ENCODE measurements around the gene CACNA1C.

DNA sequence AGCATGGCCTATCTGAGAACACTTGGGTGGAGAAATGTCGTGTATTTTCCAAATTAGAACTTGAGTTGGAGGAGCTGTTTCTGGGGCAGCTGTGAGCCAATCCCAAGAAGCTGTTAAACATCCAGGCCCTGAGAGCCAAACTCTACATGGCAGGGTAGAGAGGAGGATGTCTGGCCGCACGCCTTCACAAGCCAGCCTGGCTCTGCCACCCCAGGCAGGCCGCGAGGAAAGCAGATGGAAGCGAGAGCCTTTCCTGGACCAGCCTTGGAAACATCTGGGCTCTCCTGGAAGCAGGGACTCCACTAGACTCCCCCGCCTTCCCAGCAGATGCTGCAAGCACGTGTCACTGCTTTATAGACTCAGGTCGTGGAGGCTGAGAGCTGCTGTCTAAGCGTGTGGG, 429.2 kb downstream of the CACNA1C start:
- TF ChIP-seq, protein P1, sequence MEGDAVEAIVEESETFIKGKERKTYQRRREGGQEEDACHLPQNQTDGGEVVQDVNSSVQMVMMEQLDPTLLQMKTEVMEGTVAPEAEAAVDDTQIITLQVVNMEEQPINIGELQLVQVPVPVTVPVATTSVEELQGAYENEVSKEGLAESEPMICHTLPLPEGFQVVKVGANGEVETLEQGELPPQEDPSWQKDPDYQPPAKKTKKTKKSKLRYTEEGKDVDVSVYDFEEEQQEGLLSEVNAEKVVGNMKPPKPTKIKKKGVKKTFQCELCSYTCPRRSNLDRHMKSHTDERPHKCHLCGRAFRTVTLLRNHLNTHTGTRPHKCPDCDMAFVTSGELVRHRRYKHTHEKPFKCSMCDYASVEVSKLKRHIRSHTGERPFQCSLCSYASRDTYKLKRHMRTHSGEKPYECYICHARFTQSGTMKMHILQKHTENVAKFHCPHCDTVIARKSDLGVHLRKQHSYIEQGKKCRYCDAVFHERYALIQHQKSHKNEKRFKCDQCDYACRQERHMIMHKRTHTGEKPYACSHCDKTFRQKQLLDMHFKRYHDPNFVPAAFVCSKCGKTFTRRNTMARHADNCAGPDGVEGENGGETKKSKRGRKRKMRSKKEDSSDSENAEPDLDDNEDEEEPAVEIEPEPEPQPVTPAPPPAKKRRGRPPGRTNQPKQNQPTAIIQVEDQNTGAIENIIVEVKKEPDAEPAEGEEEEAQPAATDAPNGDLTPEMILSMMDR (IDR thresholded peaks at IDR 0.05): no peak
- no peak for TF ChIP-seq POLR2A (IDR thresholded peaks at IDR 0.05)
- no peak for TF ChIP-seq POLR2AphosphoS5 (IDR thresholded peaks at IDR 0.05)
